ENCODE data around the gene DYSF. TPM values are rescaled to one million over a fixed set of nuclear protein-coding genes. Genes with fewer than 3 reads are reported as not detected.

DYSF gene
- total RNA-seq, 1 experiment from 2014 or later = 2.2 TPM

- Mint-ChIP-seq H3K27me3 (ENCODE audit: insufficient read depth, unreplicated experiment) (peaks cover 18% of the 10 kb centered on the region), H3K4me1 (ENCODE audit: low read depth, unreplicated experiment) (no peaks in the 10 kb centered on the region), H3K36me3 (ENCODE audit: insufficient read depth, unreplicated experiment) (no peaks in the 10 kb centered on the region), H3K27ac (ENCODE audit: unreplicated experiment) (no peak overlapping the region), H3K9me3 (ENCODE audit: unreplicated experiment) (no peaks in the 10 kb centered on the region), H3K4me3 (ENCODE audit: unreplicated experiment) (no peak overlapping the region)
- CTCF ChIA-PET = no interaction called here
- no peak overlapping the region for H3K4me3 ChIP-seq (ENCODE audit: low read depth, low read length)
- no peaks in the 10 kb centered on the region; the same call in 1 of the 2 replicates for H3K27me3 ChIP-seq (replicated peaks; ENCODE audit: control insufficient read depth, insufficient read depth, low read length)
- intact Hi-C loops (cut with micrococcal nuclease; ENCODE audit: unreplicated experiment) = loop anchor here (5.0 kb wide), 1 partner anchor 59 kb away; no protein-coding TSS in a partner anchor
- no peaks in the 10 kb centered on the region for H3K9me3 ChIP-seq
- no peak for DNase-seq
- BruUV-seq (replicated peaks) = no TSS peak
- TF ChIP-seq CTCF (IDR thresholded peaks at IDR 0.05; ENCODE audit: insufficient read depth in 1 of 2, low read depth in 1 of 2, low read length in 1 of 2, severe bottlenecking in 1 of 2, unreplicated experiment in 1 of 2) = no peak
- no peaks in the 10 kb centered on the region for H3K36me3 ChIP-seq (ENCODE audit: control insufficient read depth, insufficient read depth, low read length)
- H3K4me1 ChIP-seq = no peaks in the 10 kb centered on the region
- POLR2A ChIA-PET = no interaction called here
These were observed 152.9 kb downstream of the DYSF start for GRCh38 chr2:71606244-71606643.

GRCh38 chr2:71607151-71607889 is 154.0 kb downstream of the DYSF start:
- H3K36me3 ChIP-seq (ENCODE audit: control insufficient read depth, insufficient read depth, low read length) = no peaks in the 10 kb centered on the region
- CTCF ChIA-PET = no interaction called here
- intact Hi-C loops (cut with micrococcal nuclease; ENCODE audit: unreplicated experiment) = loop anchor here (5.0 kb wide), 1 partner anchor 60 kb away; no protein-coding TSS in a partner anchor
- Mint-ChIP-seq H3K36me3 (ENCODE audit: insufficient read depth, unreplicated experiment) (no peaks in the 10 kb centered on the region), H3K27me3 (ENCODE audit: insufficient read depth, unreplicated experiment) (peaks cover 13% of the 10 kb centered on the region), H3K27ac (ENCODE audit: unreplicated experiment) (no peak overlapping the region), H3K4me3 (ENCODE audit: unreplicated experiment) (no peak overlapping the region), H3K9me3 (ENCODE audit: unreplicated experiment) (no peaks in the 10 kb centered on the region), H3K4me1 (ENCODE audit: low read depth, unreplicated experiment) (no peaks in the 10 kb centered on the region)
- no peak for TF ChIP-seq CTCF (IDR thresholded peaks at IDR 0.05; ENCODE audit: insufficient read depth in 1 of 2, low read depth in 1 of 2, low read length in 1 of 2, severe bottlenecking in 1 of 2, unreplicated experiment in 1 of 2)
- BruUV-seq (replicated peaks) = no TSS peak
- H3K9me3 ChIP-seq = no peaks in the 10 kb centered on the region
- no peak overlapping the region for H3K4me3 ChIP-seq (ENCODE audit: low read depth, low read length)
- POLR2A ChIA-PET = no interaction called here
- H3K27me3 ChIP-seq (replicated peaks; ENCODE audit: control insufficient read depth, insufficient read depth, low read length) = no peaks in the 10 kb centered on the region; the same call in 1 of the 2 replicates
- H3K4me1 ChIP-seq = no peaks in the 10 kb centered on the region
- peak in 1 of 2 experiments; percentile 16 for DNase-seq

GRCh38 chr2:71608034-71608433 is 154.7 kb downstream of the DYSF start:
- DNase-seq = peak in 1 of 2 experiments; percentile 17
- ChIA-PET POLR2A (no interaction called here), CTCF (no interaction called here)
- Mint-ChIP-seq H3K36me3 (ENCODE audit: insufficient read depth, unreplicated experiment) (no peaks in the 10 kb centered on the region), H3K4me1 (ENCODE audit: low read depth, unreplicated experiment) (no peaks in the 10 kb centered on the region), H3K4me3 (ENCODE audit: unreplicated experiment) (no peak overlapping the region), H3K27me3 (ENCODE audit: insufficient read depth, unreplicated experiment) (peaks cover 12% of the 10 kb centered on the region), H3K9me3 (ENCODE audit: unreplicated experiment) (no peaks in the 10 kb centered on the region), H3K27ac (ENCODE audit: unreplicated experiment) (no peak overlapping the region)
- H3K4me3 ChIP-seq (ENCODE audit: low read depth, low read length) = no peak overlapping the region
- BruUV-seq (replicated peaks) = no TSS peak
- no peaks in the 10 kb centered on the region for H3K9me3 ChIP-seq
- H3K27me3 ChIP-seq (replicated peaks; ENCODE audit: control insufficient read depth, insufficient read depth, low read length) = no peaks in the 10 kb centered on the region; the same call in 1 of the 2 replicates
- no peaks in the 10 kb centered on the region for H3K4me1 ChIP-seq
- intact Hi-C loops (cut with micrococcal nuclease; ENCODE audit: unreplicated experiment) = loop anchor here (5.0 kb wide), 1 partner anchor 61 kb away; no protein-coding TSS in a partner anchor
- no peaks in the 10 kb centered on the region for H3K36me3 ChIP-seq (ENCODE audit: control insufficient read depth, insufficient read depth, low read length)
- no peak for TF ChIP-seq CTCF (IDR thresholded peaks at IDR 0.05; ENCODE audit: insufficient read depth in 1 of 2, low read depth in 1 of 2, low read length in 1 of 2, severe bottlenecking in 1 of 2, unreplicated experiment in 1 of 2)

Data from Caco-2 (cell line).